Measurements from ENCODE around the gene NCOA7.
"Not testable (repeated sequence)": the region's sequence is repeated elsewhere in the genome, so short reads cannot be mapped to it uniquely, and the experiment has no call there.

The NCOA7 gene

DNA sequence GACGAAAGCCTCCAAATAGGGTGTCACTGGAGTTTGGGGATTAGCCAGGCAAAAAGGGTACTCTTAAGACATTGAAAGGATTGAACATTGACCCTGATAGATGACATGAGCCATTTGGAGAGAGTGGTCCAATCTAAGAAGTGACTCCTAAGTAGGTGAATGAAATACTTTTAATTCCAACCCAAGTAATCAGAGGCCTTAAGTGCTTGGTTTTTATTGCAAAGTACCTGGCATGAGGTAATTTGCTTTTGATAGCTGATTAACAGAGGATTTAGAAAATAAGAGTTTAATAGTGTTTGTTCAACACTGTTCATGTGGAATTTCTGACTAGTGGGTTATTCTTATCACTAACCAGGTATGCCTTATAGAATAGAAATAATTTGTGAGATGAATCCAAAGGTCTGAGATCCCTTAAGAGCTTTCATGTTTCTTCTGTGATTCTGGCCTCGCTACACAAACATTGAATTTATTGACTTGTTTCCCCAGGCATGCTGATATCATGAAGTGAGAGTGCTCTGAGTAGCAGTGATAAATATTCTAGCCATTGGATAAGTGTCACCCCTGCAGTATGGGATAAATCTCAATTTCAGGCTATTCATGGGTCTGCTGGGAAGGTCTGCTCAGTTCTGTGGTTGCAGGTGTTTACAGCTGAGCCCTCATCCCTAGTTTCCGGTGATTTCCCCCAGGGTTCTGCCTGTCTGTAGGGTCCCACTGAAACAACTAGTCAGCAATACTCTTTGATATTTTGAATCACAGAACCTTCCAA is 6.5 kb downstream of the NCOA7 start:
- DNase-seq (ENCODE audit: low read depth) = no peak
- H3K4me3 ChIP-seq (ENCODE audit: low read depth, low read length) = no peak overlapping the region
- TF ChIP-seq, protein P1, sequence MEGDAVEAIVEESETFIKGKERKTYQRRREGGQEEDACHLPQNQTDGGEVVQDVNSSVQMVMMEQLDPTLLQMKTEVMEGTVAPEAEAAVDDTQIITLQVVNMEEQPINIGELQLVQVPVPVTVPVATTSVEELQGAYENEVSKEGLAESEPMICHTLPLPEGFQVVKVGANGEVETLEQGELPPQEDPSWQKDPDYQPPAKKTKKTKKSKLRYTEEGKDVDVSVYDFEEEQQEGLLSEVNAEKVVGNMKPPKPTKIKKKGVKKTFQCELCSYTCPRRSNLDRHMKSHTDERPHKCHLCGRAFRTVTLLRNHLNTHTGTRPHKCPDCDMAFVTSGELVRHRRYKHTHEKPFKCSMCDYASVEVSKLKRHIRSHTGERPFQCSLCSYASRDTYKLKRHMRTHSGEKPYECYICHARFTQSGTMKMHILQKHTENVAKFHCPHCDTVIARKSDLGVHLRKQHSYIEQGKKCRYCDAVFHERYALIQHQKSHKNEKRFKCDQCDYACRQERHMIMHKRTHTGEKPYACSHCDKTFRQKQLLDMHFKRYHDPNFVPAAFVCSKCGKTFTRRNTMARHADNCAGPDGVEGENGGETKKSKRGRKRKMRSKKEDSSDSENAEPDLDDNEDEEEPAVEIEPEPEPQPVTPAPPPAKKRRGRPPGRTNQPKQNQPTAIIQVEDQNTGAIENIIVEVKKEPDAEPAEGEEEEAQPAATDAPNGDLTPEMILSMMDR (IDR thresholded peaks at IDR 0.05; ENCODE audit: control insufficient read depth, extremely low read depth, insufficient read depth) = no peak

DNA sequence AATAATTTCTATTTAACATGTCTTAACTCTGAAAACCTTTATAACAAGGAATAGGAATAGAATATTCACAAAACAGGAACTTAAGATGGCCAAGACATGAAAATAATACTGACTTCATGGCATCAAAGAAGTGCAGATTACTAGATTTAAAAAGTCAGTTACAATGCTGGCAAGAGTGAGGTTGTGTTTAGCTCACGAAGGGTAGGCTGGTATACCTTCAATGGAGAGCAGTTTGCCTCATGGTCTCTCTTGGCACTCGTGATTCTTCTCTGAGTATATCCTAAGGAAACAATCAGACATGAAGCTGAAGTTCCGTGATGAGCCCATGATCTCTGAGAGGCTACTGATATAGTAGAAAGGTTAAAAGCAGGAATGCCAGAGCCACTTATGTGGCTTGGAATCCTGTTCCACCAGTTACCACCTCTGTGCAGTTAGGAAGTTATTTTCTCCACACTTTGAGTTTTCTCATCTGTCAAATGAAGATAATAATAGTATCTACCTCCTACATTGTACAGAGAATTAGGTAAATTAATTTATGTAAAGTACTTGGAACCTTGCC is 7.2 kb downstream of the NCOA7 start:
- DNase-seq (ENCODE audit: low read depth) = no peak
- no peak overlapping the region for H3K4me3 ChIP-seq (ENCODE audit: low read depth, low read length)
- TF ChIP-seq, protein P1 (IDR thresholded peaks at IDR 0.05; ENCODE audit: control insufficient read depth, extremely low read depth, insufficient read depth) = no peak

DNA sequence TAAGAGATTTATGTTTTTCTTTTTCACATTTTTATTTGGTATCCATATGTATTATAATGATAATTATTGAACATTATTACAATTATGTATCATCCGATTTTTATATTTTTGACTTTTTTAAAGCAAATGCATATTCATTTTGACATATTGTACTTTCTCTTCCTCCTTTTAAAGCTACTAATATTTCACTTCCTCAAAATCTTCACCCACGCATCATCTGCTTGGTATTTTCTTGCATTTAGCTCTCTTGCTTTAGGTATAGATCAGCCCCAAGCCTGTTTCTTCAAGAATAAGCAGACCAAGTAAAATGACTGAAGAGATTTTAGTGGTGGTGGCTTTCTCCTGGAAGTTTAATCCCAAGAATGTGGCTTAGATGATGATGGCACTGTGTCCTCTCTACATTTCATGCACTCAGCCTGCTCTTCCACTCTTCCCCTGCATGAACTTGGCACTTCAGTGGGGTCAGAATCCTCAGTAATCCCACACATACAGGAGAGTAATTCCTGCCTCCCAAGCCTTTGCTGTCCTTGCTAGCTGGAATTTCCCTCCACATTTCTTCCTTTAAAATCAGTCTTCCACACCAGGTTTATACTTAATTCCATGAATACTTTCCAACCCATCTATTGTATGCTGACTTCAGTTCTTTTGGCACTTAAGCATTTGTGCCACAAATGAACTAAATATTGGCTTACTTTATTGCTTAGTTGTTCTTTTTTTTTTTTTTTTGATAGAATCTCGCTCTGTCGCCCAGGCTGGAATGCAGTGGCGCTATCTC is 8.2 kb downstream of the NCOA7 start:
- TF ChIP-seq, protein P1 (IDR thresholded peaks at IDR 0.05; ENCODE audit: control insufficient read depth, extremely low read depth, insufficient read depth) = no peak
- no peak for DNase-seq (ENCODE audit: low read depth)
- H3K4me3 ChIP-seq (ENCODE audit: low read depth, low read length) = no peak overlapping the region

DNA sequence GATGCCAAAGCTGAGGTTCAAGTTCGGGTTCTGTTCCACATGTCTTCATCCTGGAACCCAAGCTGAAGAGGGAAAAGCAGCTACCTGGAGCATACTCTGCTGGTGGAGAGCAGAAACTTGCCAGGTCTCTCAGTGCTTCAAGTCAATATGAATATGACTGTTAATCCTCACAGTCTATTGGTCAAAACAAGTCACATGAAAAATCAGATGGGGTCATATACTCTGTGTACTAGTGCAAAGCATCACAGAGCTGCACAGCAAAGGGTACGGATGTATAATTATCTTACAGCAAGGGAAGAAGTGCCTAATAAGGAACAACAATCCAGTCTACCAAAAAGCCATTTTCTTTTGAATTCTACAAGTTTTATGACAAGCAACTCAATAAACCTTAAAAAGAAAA is 11.6 kb downstream of the NCOA7 start:
- TF ChIP-seq, protein P1 (IDR thresholded peaks at IDR 0.05; ENCODE audit: control insufficient read depth, extremely low read depth, insufficient read depth) = no peak
- DNase-seq (ENCODE audit: low read depth) = no peak
- H3K4me3 ChIP-seq (ENCODE audit: low read depth, low read length) = no peak overlapping the region

DNA sequence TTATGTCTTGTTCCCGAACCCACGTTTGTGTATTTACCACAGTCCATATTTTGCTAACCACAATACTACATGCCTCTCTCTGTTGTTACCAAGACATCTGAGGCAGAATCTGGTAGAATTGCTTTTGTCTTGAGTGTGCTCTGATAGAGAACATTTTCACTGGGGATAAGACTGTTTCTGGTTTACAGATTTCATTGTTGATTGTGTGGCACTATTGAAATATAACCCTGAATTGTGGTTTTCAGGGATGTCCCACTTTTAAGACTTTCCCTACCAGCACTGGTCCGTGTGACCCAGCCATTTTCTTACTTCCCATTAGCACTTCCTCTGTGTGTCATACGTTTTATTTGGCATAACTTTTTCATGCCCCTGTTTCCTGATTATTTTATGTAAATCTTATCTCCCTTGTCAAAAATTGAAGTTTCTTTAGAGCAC is 12.2 kb downstream of the NCOA7 start:
- DNase-seq (ENCODE audit: low read depth) = no peak
- no peak overlapping the region for H3K4me3 ChIP-seq (ENCODE audit: low read depth, low read length)
- TF ChIP-seq, protein P1 (IDR thresholded peaks at IDR 0.05; ENCODE audit: control insufficient read depth, extremely low read depth, insufficient read depth) = no peak

DNA sequence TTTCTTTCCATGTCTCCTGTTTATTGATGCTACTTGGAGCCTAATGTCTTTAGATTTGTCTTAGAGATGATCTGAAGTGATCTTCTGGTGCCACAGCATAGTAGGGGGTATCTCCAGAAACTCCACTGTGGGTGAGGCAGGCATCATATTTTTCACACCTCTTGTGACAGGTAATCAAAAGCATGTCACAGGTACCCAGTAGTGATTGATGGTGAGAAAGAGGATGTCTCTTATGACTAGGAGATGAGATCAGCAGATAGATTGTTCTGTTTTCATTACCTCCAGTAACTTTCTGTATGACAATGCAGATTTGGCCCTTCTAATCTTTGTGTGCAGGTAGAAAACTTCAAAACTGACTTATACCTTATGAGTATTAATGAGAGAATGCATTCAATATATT is 13.5 kb downstream of the NCOA7 start:
- no peak for DNase-seq (ENCODE audit: low read depth)

DNA sequence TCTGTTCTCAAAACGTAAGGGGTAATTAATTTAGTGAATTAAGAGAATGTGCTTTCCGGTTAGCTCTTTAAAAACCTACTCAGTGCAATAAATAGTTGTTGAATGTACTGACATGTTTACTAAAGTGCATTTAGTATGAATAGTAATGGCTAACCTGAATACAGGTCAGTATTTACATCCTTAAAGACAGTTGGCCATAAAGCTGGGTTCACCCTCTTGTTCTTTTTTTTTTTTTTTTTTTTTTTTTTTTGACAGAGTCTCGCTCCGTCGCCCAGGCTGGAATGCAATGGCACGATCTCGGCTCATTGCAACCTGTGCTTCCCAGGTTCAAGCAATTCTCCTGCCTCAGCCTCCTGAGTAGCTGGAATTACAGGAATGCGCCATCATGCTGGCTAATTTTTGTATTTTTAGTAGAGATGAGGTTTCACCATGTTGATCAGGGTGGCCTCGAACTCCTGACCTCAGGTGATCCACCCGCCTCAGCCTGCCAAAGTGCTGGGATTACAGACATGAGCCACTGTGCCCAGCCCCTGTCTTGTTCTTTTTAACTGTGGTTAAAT is 14.2 kb downstream of the NCOA7 start:
- not testable (repeated sequence) for DNase-seq (ENCODE audit: low read depth); H3K4me3 ChIP-seq (ENCODE audit: low read depth, low read length)

More for the DNA sequence above, 13.5 kb downstream of the NCOA7 start:
- no peak overlapping the region for H3K4me3 ChIP-seq (ENCODE audit: low read depth, low read length)
- TF ChIP-seq, protein P1 (IDR thresholded peaks at IDR 0.05; ENCODE audit: control insufficient read depth, extremely low read depth, insufficient read depth) = no peak
